ENCODE measurements around the gene FSIP1. TPM values are rescaled to one million over a fixed set of nuclear protein-coding genes. Genes with fewer than 3 reads are reported as not detected.

Gene FSIP1
- total RNA-seq, 2 donors from 2014 or later = 0.31 to 1.5 TPM

- H3K9me3 Mint-ChIP-seq = no peaks in the 10 kb centered on the region
- ATAC-seq = no peak
Measured at GRCh38 chr15:39692356-39693327, 90.0 kb downstream of the FSIP1 start.

DNA sequence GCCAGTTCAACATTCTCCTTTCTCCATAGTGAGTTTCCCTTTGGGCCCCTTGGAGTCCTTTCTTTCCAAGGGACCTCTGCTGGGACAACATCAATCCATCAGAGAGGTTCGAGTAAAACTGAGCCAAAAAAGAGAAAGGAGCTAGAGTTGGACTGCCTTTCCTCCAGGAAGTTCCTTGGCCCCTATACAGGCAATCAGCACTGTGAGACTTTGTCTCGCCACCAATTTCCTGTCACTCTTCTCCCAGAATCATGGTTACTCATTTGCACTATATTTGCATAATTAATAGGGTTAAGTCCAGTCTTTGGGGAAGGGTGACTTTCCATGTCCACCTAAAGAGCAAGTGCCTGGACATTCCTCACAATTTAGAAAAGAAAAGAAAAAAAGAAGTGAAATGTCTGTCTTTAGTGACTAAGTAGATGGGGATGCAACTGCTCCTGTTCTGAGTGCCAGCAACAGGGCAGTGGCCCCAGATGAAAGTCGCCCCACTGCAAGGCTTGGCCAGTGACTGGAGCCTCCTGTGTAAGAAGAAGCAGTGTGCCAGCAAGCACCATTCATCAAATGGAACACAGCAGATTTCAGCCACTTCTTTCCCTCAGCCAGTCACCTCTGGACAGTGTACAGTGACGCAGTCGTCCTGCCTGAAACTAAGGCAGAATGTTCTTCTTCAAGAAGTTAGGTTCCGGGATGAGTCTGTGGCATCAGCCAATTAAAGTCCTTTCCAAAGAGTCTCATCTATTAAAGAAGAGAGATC, 91.6 kb downstream of the FSIP1 start:
- ATAC-seq (no peak), DNase-seq (ENCODE audit: low spot score) (no peak)
- Mint-ChIP-seq H3K9me3 (no peaks in the 10 kb centered on the region), H3K27ac (peak overlapping the region; percentile 14 to 15), H3K27me3 (no peaks in the 10 kb centered on the region), H3K4me1 (ENCODE audit: low read depth in 2 of 2) (peaks cover under 1 to 9% of the 10 kb centered on the region in 2 donors), H3K4me3 (no peak overlapping the region), H3K36me3 (no peaks in the 10 kb centered on the region)

More at GRCh38 chr15:39692356-39693327, 90.0 kb downstream of the FSIP1 start:
- Mint-ChIP-seq H3K36me3 (no peaks in the 10 kb centered on the region), H3K4me1 (ENCODE audit: low read depth in 2 of 2) (peaks cover 0 to 12% of the 10 kb centered on the region in 2 donors), H3K4me3 (no peak overlapping the region), H3K27ac (no peak overlapping the region), H3K27me3 (no peaks in the 10 kb centered on the region)
- no peak for DNase-seq (ENCODE audit: low spot score)

DNA sequence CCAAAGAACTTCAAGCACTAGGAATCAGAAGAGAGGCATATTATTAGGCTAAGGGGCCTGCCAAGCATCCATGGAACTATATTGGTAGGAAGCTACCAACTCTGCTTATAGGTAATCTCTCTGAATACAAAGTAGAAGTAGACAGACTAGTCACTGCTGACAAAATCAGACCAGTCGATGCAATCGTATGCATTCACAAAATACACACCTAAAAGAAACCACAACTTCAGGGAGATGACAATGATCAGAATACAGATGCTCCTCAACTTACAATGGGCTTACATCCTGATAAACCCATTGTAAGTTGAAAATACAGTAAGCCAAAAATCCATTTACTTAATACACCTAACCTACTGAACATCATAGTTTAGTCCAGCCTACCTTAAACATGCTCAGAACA, 94.7 kb downstream of the FSIP1 start:
- H3K4me1 Mint-ChIP-seq (ENCODE audit: low read depth in 2 of 2) = peaks cover 6 to 9% of the 10 kb centered on the region in 2 donors
- H3K36me3 Mint-ChIP-seq = no peaks in the 10 kb centered on the region
- ATAC-seq (no peak), DNase-seq (ENCODE audit: low spot score) (no peak)
- H3K27me3 Mint-ChIP-seq = no peaks in the 10 kb centered on the region
- no peak overlapping the region for H3K4me3 Mint-ChIP-seq
- H3K27ac Mint-ChIP-seq = no peak overlapping the region
- H3K9me3 Mint-ChIP-seq = no peaks in the 10 kb centered on the region

- no peaks in the 10 kb centered on the region for H3K36me3 Mint-ChIP-seq
- no peak overlapping the region for H3K27ac Mint-ChIP-seq
- H3K27me3 Mint-ChIP-seq = no peaks in the 10 kb centered on the region
- H3K9me3 Mint-ChIP-seq = no peaks in the 10 kb centered on the region
- DNase-seq (ENCODE audit: low spot score) (no peak), ATAC-seq (no peak)
- H3K4me1 Mint-ChIP-seq (ENCODE audit: low read depth in 2 of 2) = peaks cover 6% of the 10 kb centered on the region in 2 donors
- H3K4me3 Mint-ChIP-seq = no peak overlapping the region
Measured at GRCh38 chr15:39685999-39686613, 96.5 kb downstream of the FSIP1 start.

DNA sequence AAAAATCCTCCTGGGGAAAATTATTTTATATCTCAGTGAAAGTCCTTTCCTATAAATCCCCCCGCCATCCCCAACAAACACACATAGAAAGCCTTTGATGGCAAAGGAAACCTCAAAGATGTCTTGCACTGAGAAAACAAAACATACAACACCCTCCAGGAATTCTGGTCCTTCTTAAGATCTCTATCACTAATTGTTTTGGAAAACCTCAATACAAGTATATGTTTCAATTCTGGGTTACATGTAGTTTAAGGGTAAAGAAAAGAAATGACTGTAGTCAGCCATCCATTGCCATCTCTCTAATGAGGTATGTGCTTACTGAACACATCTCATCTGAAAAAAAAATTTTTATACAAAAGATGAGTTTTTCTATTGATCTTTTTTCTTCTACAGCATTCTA, 97.3 kb downstream of the FSIP1 start:
- DNase-seq (ENCODE audit: low spot score) (no peak), ATAC-seq (no peak)
- Mint-ChIP-seq H3K27ac (no peak overlapping the region), H3K36me3 (no peaks in the 10 kb centered on the region), H3K4me3 (no peak overlapping the region), H3K9me3 (no peaks in the 10 kb centered on the region), H3K27me3 (no peaks in the 10 kb centered on the region), H3K4me1 (ENCODE audit: low read depth in 2 of 2) (peaks cover 0 to 6% of the 10 kb centered on the region in 2 donors)

DNA sequence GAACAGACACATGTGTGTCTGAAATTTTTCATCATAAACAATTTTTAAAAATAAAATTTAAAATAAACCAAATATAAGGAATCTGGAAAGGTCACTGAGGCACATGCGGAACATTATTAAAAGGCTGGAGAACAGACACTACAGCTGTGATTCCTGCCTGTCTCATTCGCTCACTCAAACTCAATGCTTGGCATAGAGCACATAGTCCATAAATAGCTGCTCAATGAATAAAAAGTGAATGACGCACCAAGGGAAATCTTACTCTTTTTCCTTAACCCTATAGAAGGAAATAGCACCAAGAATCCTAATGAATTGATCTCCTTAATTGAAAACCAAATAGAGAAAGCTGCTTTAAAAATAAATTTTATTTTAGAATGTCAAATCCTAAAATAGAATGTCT, 98.4 kb downstream of the FSIP1 start:
- no peaks in the 10 kb centered on the region for H3K36me3 Mint-ChIP-seq
- no peaks in the 10 kb centered on the region for H3K9me3 Mint-ChIP-seq
- ATAC-seq (no peak), DNase-seq (ENCODE audit: low spot score) (no peak)
- no peaks in the 10 kb centered on the region for H3K27me3 Mint-ChIP-seq
- H3K27ac Mint-ChIP-seq = no peak overlapping the region
- no peak overlapping the region for H3K4me3 Mint-ChIP-seq
- peaks cover 0 to 6% of the 10 kb centered on the region in 2 donors for H3K4me1 Mint-ChIP-seq (ENCODE audit: low read depth in 2 of 2)

DNA sequence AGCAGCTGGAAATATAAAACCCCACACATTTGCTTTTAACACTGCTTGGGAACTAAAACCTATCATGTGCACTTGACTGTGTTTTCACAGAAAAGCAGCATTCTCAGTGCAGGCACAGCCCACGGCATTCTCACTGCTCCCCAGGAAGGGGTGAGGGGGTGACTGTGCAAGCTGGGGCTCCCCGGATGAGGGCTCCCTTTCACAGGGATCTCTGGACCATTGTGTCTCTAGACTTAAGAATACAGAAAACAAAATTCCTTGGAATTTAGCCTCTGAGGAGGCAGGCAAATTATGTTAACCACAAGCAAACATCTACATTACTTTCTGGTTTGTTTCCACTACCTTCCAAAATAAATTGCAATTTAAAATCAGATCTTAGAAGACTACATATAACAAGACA, 100.3 kb downstream of the FSIP1 start:
- ATAC-seq = no peak
- H3K27me3 Mint-ChIP-seq = no peaks in the 10 kb centered on the region

GRCh38 chr15:39680868-39681267, 101.8 kb downstream of the FSIP1 start:
- Mint-ChIP-seq H3K9me3 (no peaks in the 10 kb centered on the region), H3K4me1 (ENCODE audit: low read depth in 2 of 2) (peaks cover 0 to 3% of the 10 kb centered on the region in 2 donors), H3K27ac (no peak overlapping the region), H3K36me3 (no peaks in the 10 kb centered on the region), H3K4me3 (no peak overlapping the region), H3K27me3 (no peaks in the 10 kb centered on the region)
- ATAC-seq (no peak), DNase-seq (ENCODE audit: low spot score) (no peak)

More for the DNA sequence above, 100.3 kb downstream of the FSIP1 start:
- H3K4me1 Mint-ChIP-seq (ENCODE audit: low read depth in 2 of 2) = peaks cover 0 to 6% of the 10 kb centered on the region in 2 donors
- no peak for DNase-seq (ENCODE audit: low spot score)
- H3K27ac Mint-ChIP-seq = no peak overlapping the region
- H3K36me3 Mint-ChIP-seq = no peaks in the 10 kb centered on the region
- no peaks in the 10 kb centered on the region for H3K9me3 Mint-ChIP-seq
- H3K4me3 Mint-ChIP-seq = no peak overlapping the region

GRCh38 chr15:39672666-39673065, 110.0 kb downstream of the FSIP1 start:
- DNase-seq (ENCODE audit: low spot score) = no peak
- Mint-ChIP-seq H3K36me3 (no peaks in the 10 kb centered on the region), H3K4me3 (no peak overlapping the region), H3K9me3 (no peaks in the 10 kb centered on the region), H3K4me1 (ENCODE audit: low read depth in 2 of 2) (peaks cover 10 to 11% of the 10 kb centered on the region in 2 donors), H3K27ac (no peak overlapping the region), H3K27me3 (no peaks in the 10 kb centered on the region)
- ATAC-seq = no peak

DNA sequence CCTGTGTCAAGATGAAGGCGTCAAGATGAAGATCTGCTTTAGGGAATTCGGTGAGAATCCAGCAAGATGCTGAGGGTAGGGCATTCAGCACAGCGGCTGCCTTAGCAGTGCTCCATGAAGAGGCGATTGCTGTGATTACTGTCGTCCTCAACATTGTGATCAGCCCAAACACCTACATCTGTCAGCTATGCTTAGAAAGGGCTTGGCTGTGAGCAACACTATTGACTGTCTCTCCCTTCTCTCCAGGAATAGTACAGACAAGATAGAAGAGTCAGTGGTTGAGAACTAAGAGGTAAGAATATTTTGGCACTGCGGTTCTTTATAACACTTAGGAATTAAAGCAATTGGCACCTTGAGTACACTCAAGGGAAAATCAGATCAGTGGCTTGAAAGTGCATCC, 110.5 kb downstream of the FSIP1 start:
- Mint-ChIP-seq H3K9me3 (no peaks in the 10 kb centered on the region), H3K4me1 (ENCODE audit: low read depth in 2 of 2) (peaks cover 15 to 16% of the 10 kb centered on the region in 2 donors), H3K27ac (no peak overlapping the region), H3K36me3 (no peaks in the 10 kb centered on the region), H3K27me3 (no peaks in the 10 kb centered on the region), H3K4me3 (no peak overlapping the region)
- no peak for ATAC-seq
- no peak for DNase-seq (ENCODE audit: low spot score)

- ATAC-seq (peak in 1 of 2 donors; percentile 54), DNase-seq (ENCODE audit: low spot score) (no peak)
- Mint-ChIP-seq H3K4me1 (ENCODE audit: low read depth in 2 of 2) (peaks cover 20 to 21% of the 10 kb centered on the region in 2 donors), H3K9me3 (no peaks in the 10 kb centered on the region), H3K27me3 (no peaks in the 10 kb centered on the region), H3K36me3 (no peaks in the 10 kb centered on the region), H3K4me3 (peak overlapping the region; percentile 9), H3K27ac (peak overlapping the region in 1 of 2 donors; percentile 65)
Measured at GRCh38 chr15:39670687-39671086, 112.0 kb downstream of the FSIP1 start.

- ATAC-seq (no peak), DNase-seq (ENCODE audit: low spot score) (no peak)
- H3K27me3 Mint-ChIP-seq = no peaks in the 10 kb centered on the region
- no peaks in the 10 kb centered on the region for H3K9me3 Mint-ChIP-seq
- H3K36me3 Mint-ChIP-seq = no peaks in the 10 kb centered on the region
- no peak overlapping the region for H3K4me3 Mint-ChIP-seq
- no peak overlapping the region for H3K27ac Mint-ChIP-seq
- H3K4me1 Mint-ChIP-seq (ENCODE audit: low read depth in 2 of 2) = peaks cover 21 to 27% of the 10 kb centered on the region in 2 donors
Measured at GRCh38 chr15:39669661-39670060, 113.0 kb downstream of the FSIP1 start.

- DNase-seq (ENCODE audit: low spot score) (no peak), ATAC-seq (no peak)
- H3K36me3 Mint-ChIP-seq = no peaks in the 10 kb centered on the region
- H3K4me1 Mint-ChIP-seq (ENCODE audit: low read depth in 2 of 2) = peaks cover 21 to 31% of the 10 kb centered on the region in 2 donors
- H3K9me3 Mint-ChIP-seq = no peaks in the 10 kb centered on the region
- H3K27me3 Mint-ChIP-seq = no peaks in the 10 kb centered on the region
- H3K27ac Mint-ChIP-seq = no peak overlapping the region
- no peak overlapping the region for H3K4me3 Mint-ChIP-seq
Measured at GRCh38 chr15:39669241-39669640, 113.4 kb downstream of the FSIP1 start.
